H1 (cell line): ENCODE results near the gene DTWD2. TPM values are rescaled to one million over a fixed set of nuclear protein-coding genes. Genes with fewer than 3 reads are reported as not detected.

Source experiments
- BACH1 ChIP-seq: IDR thresholded peaks from 2 replicates; pipeline ENCODE4 v1.6.1; 2012; ENCODE audit warnings: low read length, improper control_type of control experiment
- CBX5 ChIP-seq: fragments of 300-800, 300-1000 bp; sonication (generic); IDR thresholded peaks from 2 replicates; pipeline ENCODE4 v1.7.1; 2016; ENCODE audit warnings: antibody characterized with exemption, low read length, low read depth
- CBX8 ChIP-seq: fragments of 300-800, 300-1000 bp; sonication (generic); IDR thresholded peaks from 2 replicates; pipeline ENCODE4 v1.7.1; 2016; ENCODE audit warnings: low read depth, low read length, borderline replicate concordance
- CHD7 ChIP-seq: fragments of 300-600 bp; sonication (generic); IDR thresholded peaks from 2 replicates; pipeline ENCODE4 v1.7.1; 2012; ENCODE audit warnings: low read length, moderate library complexity, mild to moderate bottlenecking, inconsistent platforms; ENCODE audit not compliant: insufficient replicate concordance
- CREB1 ChIP-seq: IDR thresholded peaks from 2 replicates; pipeline ENCODE4 v1.6.1; 2012; ENCODE audit warnings: inconsistent platforms
- EP300 ChIP-seq, 2 experiments: IDR thresholded peaks; 1 replicate in 1 of 2; 2 replicates in 1 of 2; pipeline ENCODE4 v1.6.1; 2011 to 2012; ENCODE audit warnings: low read depth in 2 of 2, low read length in 2 of 2, mild to moderate bottlenecking in 2 of 2, borderline replicate concordance in 1 of 2, inconsistent platforms in 1 of 2, moderate library complexity in 1 of 2
- EZH2 ChIP-seq: fragments of 200-600 bp; sonication (generic); IDR thresholded peaks from 2 replicates; pipeline ENCODE4 v1.7.1; 2012; ENCODE audit warnings: low read depth, mild to moderate bottlenecking, moderate library complexity, low read length, inconsistent platforms; ENCODE audit not compliant: severe bottlenecking
- KDM5A ChIP-seq: fragments of 200-600 bp; IDR thresholded peaks from 2 replicates; pipeline ENCODE4 v1.7.1; 2012; ENCODE audit warnings: mild to moderate bottlenecking, low read length, inconsistent platforms, mixed read lengths
- SAP30 ChIP-seq: fragments of 300-600 bp; sonication (generic); IDR thresholded peaks from 2 replicates; pipeline ENCODE4 v1.7.1; 2012; ENCODE audit warnings: low read length, moderate library complexity, mild to moderate bottlenecking, inconsistent platforms; ENCODE audit not compliant: insufficient read depth, insufficient replicate concordance
- SIX5 ChIP-seq: IDR thresholded peaks from 2 replicates; pipeline ENCODE4 v1.6.1; 2011; ENCODE audit warnings: mild to moderate bottlenecking, low read depth, low read length
- polyA plus RNA-seq, 7 experiments: library from polyadenylated mRNA; depleted of rRNA in 3 of 7; stranded (reverse) in 5 of 7; unstranded in 2 of 7; fragments of >200 nt in 5 of 7; fragments of 200-250 nt in 2 of 7; gene quantifications; 1 replicate in 5 of 7; 2 replicates in 1 of 7; 4 replicates in 1 of 7; pipeline versions ENCODE4 v1.2.1 to v1.2.3, GENCODE V29; 2011 to 2013; ENCODE audit warnings: missing spikeins in 2 of 7, mixed read lengths in 2 of 7
- total RNA-seq: library from RNA; stranded (reverse); fragmentation: NEBNext Ultra II Directional; extraction: Animal tissue kit (Norgen Biotek cat#: 25700); gene quantifications from 2 replicates; pipeline ENCODE4 v1.2.1, GENCODE V29; 2021
- TF ChIP-seq, protein P1 (sequence below): IDR thresholded peaks from 2 replicates; pipeline ENCODE4 v1.6.1; 2012; ENCODE audit warnings: inconsistent platforms

Gene DTWD2
- total and polyA plus RNA-seq, 2 of the 8 experiments (the other 6 are each of a cell fraction or from before 2014, with no cell fraction given), result 4.3 to 17.1 TPM

GRCh38 chr5:118960557-118960956 lies 27.8 kb downstream of the DTWD2 start (continued):
- TF ChIP-seq CHD7, result no peak
- no peak for TF ChIP-seq EZH2
- TF ChIP-seq SAP30, result no peak
- no peak for TF ChIP-seq BACH1
- TF ChIP-seq CBX5, result no peak
- TF ChIP-seq, protein P1, sequence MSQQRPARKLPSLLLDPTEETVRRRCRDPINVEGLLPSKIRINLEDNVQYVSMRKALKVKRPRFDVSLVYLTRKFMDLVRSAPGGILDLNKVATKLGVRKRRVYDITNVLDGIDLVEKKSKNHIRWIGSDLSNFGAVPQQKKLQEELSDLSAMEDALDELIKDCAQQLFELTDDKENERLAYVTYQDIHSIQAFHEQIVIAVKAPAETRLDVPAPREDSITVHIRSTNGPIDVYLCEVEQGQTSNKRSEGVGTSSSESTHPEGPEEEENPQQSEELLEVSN, result no peak
- TF ChIP-seq CREB1, result no peak
- no peak for TF ChIP-seq CBX8
- no peak for TF ChIP-seq EP300 (IDR thresholded peaks at IDR 0.05; ENCODE audit: borderline replicate concordance in 1 of 2, low read depth in 2 of 2, low read length in 2 of 2)
- TF ChIP-seq SIX5, result no peak
- no peak for TF ChIP-seq KDM5A
